ENCODE data around the gene CHADL.
"Not testable (repeated sequence)": the region's sequence is repeated elsewhere in the genome, so short reads cannot be mapped to it uniquely, and the experiment has no call there.

CHADL gene

DNA sequence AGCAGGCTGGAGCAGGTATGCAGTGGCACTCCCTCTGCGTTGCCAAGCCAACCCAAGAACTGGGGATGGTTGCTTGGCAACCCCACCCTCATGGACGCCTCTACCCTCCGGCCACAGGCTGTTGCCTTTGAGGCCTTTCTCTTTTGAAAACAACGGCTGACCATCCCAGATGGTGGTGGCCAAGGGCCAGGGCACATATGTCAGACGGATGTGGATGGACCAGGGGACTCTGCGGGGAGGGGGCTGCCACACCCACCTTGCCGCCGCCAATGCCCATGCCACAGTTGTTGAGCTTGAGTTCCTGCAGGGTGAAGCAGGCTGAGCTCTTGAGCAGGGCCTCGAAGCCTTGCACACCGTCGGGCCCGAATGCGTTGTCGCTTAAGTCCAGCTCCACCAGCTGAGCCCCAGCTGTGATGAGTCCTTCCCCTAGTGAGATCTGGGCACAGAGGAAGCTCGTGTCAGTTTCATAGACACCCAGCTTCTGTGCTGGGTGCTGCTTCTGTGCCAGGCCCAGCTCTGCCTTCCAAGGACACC lies 23.7 kb upstream of the CHADL start:
- no peak overlapping the region for H3K4me3 ChIP-seq (ENCODE audit: low read length)
- no peak for TF ChIP-seq ZNF274 (IDR thresholded peaks at IDR 0.05; ENCODE audit: low read depth, low read length)

DNA sequence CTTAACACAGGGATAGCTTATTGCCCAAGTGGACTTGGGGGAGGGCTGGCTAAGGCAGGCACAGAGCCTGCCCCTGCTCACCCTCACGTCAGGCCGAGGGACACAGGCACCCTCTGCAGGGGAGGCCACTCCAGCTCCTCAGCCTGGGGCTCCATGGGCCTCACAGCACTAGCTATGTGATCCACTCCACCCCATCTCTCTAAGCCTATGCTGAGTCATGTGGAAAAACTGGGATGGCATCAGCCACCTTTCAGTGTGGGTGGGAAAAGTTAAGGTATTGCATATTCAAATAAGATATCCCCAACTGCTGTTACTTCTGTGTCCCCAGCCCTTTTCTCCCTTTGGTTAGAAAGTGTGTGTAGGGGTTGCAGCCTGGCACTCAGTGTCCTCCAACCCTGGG lies 23.0 kb upstream of the CHADL start:
- no peak overlapping the region for H3K4me3 ChIP-seq (ENCODE audit: low read length)
- TF ChIP-seq ZNF274 (IDR thresholded peaks at IDR 0.05; ENCODE audit: low read depth, low read length), result no peak

DNA sequence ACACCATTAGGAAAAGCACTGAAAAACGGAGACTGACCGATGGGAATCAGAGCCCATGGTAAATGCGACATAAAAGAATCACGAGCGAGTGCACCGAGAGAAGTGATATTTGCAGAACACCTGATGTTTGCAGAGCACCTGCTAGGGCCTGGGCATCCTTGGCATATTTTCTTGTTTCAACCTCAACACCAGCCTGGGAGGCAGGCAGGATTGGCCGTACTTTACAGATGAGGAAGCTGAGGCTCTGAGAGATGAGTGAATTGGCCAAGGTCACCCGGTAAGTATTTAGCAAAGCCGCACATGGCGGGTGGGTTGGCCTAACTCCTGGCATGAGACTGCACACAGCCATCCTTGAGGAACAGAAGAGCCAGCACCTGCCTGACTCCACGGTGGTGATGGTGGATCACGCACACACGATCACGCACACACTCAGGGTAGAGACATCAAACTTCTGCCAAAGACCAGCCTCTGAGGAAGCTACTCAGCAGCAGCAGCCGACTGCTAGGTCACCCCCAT lies 21.6 kb upstream of the CHADL start:
- TF ChIP-seq ZNF274 (IDR thresholded peaks at IDR 0.05; ENCODE audit: low read depth, low read length), result no peak
- no peak overlapping the region for H3K4me3 ChIP-seq (ENCODE audit: low read length)

DNA sequence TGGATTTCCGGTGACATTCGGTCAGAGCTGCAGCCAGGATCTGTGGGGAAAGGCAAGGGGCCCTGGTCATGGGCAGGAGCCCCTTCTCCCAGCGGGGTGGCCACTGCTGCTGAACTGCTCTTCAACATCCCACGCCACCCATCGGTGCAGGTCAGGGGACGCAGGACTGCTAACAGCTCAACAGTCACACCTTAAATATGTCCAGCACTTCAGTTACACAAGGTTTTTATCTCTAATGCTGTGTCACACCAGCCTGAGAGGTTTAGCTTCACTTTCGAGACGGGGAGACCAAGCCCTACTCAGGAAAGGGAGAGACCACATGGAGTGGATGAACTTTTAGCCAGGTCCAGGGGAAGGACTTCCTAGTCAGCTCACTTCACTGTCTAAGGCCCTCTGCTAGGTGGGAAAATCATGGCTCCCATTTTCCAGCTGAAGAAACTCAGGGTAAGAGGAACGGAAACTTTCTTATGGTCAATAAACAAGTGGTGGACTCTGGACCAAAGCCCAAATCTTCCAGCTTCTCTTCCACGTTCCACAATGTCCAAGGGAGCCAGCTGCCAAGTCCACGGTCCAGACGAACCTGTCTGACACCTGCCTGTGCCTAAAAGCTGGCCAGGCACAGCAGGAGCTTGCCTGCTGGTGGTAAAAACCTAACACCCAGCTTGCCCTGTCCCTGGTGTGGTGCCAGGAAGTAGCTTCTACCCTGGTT lies 21.0 kb upstream of the CHADL start:
- no peak overlapping the region for H3K4me3 ChIP-seq (ENCODE audit: low read length)
- TF ChIP-seq ZNF274 (IDR thresholded peaks at IDR 0.05; ENCODE audit: low read depth, low read length), result no peak

DNA sequence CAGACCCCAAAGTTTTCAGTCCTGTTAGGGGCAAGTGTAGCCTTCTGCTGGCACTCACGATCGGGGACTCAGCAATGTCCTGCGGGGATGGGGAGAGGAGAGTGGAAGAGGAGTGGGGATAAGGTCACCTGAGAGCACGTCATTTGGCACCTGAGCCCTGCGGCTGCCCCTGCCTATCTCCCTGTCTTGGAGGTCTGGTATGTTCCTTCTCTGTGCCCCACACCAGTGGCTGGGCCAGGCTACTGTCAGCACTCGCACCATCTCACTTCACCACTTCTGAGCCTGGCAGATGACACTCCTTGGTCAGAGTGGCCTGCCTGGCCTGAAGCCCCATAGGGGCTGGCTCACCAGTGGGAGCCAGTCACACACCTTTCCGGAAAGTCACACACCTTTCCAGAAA lies 20.1 kb upstream of the CHADL start:
- no peak for TF ChIP-seq ZNF274 (IDR thresholded peaks at IDR 0.05; ENCODE audit: low read depth, low read length)
- no peak overlapping the region for H3K4me3 ChIP-seq (ENCODE audit: low read length)

DNA sequence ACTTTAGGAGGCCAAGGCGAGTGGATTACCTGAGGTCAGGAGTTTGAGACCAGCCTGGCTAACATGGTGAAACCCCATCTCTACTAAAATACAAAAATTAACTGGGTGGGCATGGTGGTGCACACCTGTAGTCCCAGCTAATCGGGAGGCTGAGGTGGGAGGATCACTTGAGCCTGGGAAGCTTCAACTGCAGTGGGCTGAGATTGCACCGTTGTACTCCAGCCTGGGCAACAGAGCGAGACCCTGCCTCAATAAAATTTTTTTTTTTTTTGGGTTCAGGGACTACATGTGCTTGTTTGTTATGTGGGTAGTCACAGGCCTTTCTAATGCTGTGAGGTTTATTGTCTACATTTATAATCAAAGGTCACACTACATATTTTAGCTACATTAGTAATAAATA lies 19.0 kb upstream of the CHADL start:
- not testable (repeated sequence) for H3K4me3 ChIP-seq (ENCODE audit: low read length)

DNA sequence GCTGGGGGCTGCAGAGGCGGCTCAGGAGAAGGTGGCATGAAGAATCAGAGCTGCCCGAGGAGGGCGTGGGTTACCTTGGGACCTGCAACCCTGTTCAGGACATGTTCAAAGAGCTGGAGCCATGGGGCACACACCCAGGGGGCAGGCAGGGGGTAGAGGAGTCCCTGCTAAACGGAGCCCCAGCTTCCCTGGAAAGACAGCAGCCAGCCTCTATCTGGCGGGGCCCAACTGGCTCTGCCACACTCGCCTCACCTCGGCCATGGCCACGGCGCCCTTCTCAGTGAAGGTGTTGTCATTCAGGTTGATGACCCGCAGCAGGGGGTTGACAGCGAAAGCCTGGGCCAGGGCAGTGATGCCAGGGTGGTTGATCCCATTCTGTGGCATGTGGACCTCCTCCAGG lies 17.0 kb upstream of the CHADL start:
- H3K4me3 ChIP-seq (ENCODE audit: low read length), result no peak overlapping the region
- no peak for TF ChIP-seq ZNF274 (IDR thresholded peaks at IDR 0.05; ENCODE audit: low read depth, low read length)

DNA sequence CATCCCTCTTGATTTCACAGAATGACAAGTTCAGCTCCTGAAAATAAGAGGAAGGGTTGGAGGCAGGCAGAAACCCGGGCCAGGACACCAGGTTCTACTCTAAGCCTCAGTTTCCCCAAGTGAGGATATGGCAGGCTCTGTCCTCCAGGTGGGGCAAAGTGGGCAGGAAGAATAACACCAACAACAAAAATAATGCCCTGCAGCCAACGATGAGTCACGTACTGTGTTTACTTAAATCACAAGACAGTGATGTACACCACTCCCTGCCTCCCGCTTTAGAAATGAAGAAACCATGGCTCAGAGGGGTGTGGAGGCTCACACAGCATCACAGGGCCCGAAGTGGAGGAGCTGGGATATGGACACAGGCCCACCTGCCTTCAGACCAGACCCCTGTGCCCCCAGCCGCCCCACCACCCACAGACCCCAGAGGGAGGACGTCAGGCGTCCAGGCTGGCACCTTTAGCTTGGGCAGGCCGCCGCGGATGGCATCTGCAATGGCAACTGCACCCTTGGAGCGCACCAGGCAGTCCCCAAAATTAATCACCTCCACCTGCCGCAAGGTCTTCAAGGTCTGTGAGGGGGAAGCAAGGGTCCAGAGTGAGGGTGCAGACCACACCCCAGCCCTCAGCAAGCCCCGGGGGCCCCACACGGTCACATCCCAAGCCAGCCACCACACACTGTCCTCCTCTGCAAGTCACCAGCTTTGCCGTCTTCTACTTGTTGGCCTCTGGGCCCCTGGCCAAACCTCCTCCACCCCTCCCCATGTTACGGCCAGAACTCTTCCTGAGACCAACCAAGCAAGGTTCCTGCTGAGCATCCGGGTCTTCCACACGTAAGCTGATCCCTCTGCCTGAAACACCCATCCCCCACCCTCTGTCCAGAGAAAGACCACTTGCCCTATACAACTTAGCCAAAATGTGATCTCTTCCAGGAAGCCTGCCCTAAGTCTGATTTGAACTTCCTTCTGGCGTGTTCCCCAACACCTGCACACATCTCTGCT lies 15.8 kb upstream of the CHADL start:
- no peak for TF ChIP-seq ZNF274 (IDR thresholded peaks at IDR 0.05; ENCODE audit: low read depth, low read length)
- no peak overlapping the region for H3K4me3 ChIP-seq (ENCODE audit: low read length)

DNA sequence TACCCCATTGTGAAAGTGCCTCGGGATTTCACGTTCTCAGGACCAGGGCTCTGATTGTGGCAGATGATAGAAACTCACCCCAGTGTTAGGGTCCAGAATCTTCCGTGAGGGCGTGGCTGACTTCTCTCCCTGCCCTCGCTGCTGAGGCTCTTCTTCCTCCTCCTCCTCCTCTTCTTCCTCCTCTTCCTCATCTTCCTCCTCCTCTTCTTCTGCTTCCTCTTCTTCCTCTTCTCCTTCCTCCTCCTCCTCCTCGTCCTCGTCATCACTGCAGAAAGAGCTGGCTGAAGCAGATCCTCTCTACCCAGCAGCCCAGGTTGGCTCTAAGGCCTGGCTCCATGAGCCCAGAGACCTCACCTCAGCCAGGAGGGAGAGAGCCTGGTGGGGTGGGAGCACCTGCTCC lies 13.5 kb upstream of the CHADL start:
- H3K4me3 ChIP-seq (ENCODE audit: low read length), result no peak overlapping the region
- no peak for TF ChIP-seq ZNF274 (IDR thresholded peaks at IDR 0.05; ENCODE audit: low read depth, low read length)

DNA sequence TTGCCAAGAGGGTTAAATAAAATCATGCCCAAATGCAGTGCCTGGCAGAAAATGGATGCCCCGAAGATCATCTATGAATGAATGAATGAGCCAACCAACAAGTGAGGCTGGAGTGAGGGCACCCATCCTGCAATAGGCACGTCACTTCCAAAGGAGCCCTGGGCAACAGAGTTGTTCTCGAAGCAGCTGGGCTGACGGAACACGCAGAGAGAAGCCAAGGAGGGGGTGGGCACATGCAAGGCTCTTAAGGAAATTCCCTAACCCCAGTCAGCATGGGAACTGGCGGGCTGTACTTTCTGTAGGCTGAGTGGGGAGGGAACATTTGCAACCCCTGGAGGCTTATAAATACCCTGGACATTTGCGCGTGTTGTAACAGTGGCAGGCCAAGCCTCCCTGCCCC lies 11.6 kb upstream of the CHADL start:
- H3K4me3 ChIP-seq (ENCODE audit: low read length), result no peak overlapping the region
- TF ChIP-seq ZNF274 (IDR thresholded peaks at IDR 0.05; ENCODE audit: low read depth, low read length), result no peak

DNA sequence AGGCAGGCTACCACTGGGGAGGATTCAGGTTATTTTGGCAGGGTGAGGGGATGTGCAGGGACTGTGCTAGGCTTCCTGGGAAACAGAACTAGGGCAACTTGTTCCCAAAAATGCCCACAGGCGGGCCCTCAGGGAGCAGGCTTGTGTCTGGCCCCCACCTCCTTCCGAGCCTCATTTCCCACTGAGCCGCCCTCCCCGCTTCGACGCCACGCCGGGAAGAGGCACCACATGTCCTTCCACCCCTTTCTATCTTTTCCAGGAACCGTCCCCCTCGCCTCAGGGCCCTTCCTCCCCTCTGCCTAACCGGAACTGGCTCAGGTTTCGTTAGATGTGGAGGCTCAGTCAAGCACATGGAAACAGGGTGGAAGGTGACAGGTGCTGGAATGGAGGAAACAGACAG lies 9.4 kb upstream of the CHADL start:
- no peak for TF ChIP-seq ZNF274 (IDR thresholded peaks at IDR 0.05; ENCODE audit: low read depth, low read length)

DNA sequence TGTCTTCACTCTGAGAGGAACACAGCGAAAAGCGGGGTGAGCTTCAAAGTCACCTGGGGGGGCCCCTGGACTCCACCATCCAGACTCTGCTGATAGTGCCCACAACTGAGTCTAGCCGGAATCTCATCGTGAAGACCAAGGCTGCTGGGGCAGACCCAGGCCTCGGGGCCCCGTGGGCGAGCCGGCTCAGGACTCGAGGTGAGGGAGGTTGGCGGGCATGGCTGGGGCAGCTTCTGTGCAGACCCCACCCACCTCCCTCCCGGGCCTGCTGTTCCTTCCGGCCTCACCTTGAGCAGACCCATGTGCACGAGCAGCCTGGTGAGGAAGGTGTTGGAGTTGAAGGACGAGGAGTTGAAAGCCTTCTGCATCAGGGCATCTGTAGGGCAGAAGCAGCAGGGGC lies 8.7 kb upstream of the CHADL start:
- TF ChIP-seq ZNF274 (IDR thresholded peaks at IDR 0.05; ENCODE audit: low read depth, low read length), result no peak
- H3K4me3 ChIP-seq (ENCODE audit: low read length), result no peak overlapping the region

More for the DNA sequence above, 9.4 kb upstream of the CHADL start:
- no peak overlapping the region for H3K4me3 ChIP-seq (ENCODE audit: low read length)

DNA sequence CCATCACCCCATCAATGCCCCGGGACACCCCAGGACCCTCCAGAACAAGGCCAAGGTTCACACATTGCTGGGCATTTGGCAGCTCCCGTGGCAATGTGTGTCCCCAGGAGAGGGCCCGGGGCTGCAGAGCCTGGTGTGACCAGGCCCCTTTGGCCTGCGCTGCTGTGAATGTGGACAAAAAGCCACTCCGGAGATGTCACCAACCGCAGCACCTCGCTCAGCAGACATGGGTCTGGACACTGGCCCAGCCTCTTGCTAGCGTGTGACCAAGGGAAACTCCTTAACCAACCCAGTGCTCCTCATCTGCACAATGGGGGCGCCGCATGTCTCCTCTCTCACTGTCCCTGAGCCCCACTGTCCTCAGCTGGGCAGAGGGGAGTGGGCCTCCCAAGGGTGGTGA lies 8.0 kb upstream of the CHADL start:
- TF ChIP-seq ZNF274 (IDR thresholded peaks at IDR 0.05; ENCODE audit: low read depth, low read length), result no peak
- no peak overlapping the region for H3K4me3 ChIP-seq (ENCODE audit: low read length)

DNA sequence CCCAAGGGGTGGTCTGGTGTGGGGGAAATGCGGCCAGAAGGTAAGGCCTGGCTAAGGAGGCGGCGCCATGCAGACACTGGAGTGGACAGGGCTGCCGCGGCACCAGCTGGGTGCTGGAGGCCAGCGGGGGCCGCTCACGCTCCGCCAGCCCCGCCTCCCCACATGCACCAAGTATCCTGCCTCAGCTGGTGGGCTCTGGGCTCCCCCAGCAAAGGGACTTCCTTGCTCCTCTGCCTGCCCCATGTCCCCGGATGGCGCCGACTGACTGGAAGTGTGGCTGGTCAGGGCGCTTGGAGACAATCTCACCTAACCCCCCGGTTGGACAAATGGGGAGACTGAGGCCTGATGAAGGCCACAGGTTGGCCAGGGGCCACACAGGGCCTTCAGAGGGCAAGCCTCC lies 7.6 kb upstream of the CHADL start:
- H3K4me3 ChIP-seq (ENCODE audit: low read length), result no peak overlapping the region
- TF ChIP-seq ZNF274 (IDR thresholded peaks at IDR 0.05; ENCODE audit: low read depth, low read length), result no peak

DNA sequence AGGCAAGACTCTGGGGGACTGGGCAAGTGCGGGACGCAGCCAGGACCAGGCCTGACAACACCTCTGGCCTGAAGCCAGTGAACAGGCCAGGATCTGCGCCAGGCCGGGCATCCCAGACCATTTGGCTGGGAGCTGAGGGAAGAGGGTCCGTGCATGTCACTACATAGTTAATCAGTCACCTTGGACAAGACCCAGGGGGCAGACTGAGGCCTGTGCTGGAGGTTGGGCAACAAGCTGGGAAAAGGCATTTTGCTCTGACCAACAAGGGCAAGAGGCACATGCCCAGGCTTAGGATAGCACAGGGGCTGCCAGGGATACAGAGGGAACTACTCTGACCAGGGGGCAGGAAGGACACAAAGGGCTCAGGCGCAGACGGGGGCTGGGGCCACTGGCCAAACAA lies 7.0 kb upstream of the CHADL start:
- no peak for TF ChIP-seq ZNF274 (IDR thresholded peaks at IDR 0.05; ENCODE audit: low read depth, low read length)
- no peak overlapping the region for H3K4me3 ChIP-seq (ENCODE audit: low read length)
